Neural progenitor cell (in vitro differentiated cells): Measurements from ENCODE around the gene DTNB. TPM values are rescaled to one million over a fixed set of nuclear protein-coding genes. Genes with fewer than 3 reads are reported as not detected.

Experiments used
- DNase-seq: peaks from one replicate; pipeline ENCODE4 v3.0.0-alpha.2; 2016; ENCODE audit warnings: low spot score
- H2AFZ ChIP-seq: fragments of 200-600 bp; sonication (generic); replicated peaks from 2 replicates; pipeline ENCODE4 v1.6.1; 2016; ENCODE audit warnings: antibody characterized with exemption
- H3F3A ChIP-seq: fragments of 200-600 bp; sonication (generic); 2 replicates; pipeline ENCODE4 v1.6.1; 2016; ENCODE audit warnings: antibody characterized with exemption, low read depth
- H3K27ac ChIP-seq: fragments of 200-600 bp; sonication (generic); 2 replicates; pipeline ENCODE4 v1.5.1; 2016; ENCODE audit warnings: mild to moderate bottlenecking
- H3K27me3 ChIP-seq: fragments of 200-600 bp; sonication (generic); 2 replicates; pipeline ENCODE4 v1.6.1; 2016; ENCODE audit warnings: mild to moderate bottlenecking, moderate library complexity
- H3K36me3 ChIP-seq: fragments of 200-600 bp; sonication (generic); 2 replicates; pipeline ENCODE4 v1.5.1; 2016
- H3K4me1 ChIP-seq: fragments of 200-600 bp; sonication (generic); 2 replicates; pipeline ENCODE4 v1.6.1; 2016; ENCODE audit warnings: mixed run types
- H3K4me2 ChIP-seq: fragments of 200-600 bp; sonication (generic); 2 replicates; pipeline ENCODE4 v1.6.1; 2016
- H3K4me3 ChIP-seq: fragments of 200-600 bp; sonication (generic); 2 replicates; pipeline ENCODE4 v1.5.1; 2016
- H3K79me2 ChIP-seq: fragments of 200-600 bp; sonication (generic); 2 replicates; pipeline ENCODE4 v1.6.1; 2016; ENCODE audit warnings: low read depth
- H3K9ac ChIP-seq: fragments of 200-600 bp; sonication (generic); 2 replicates; pipeline ENCODE4 v1.6.1; 2016
- H3K9me3 ChIP-seq: fragments of 200-600 bp; sonication (generic); 2 replicates; pipeline ENCODE4 v1.5.1; 2016; ENCODE audit warnings: low read depth
- H4K20me1 ChIP-seq: fragments of 200-600 bp; sonication (generic); 2 replicates; pipeline ENCODE4 v1.6.1; 2016; ENCODE audit warnings: low read depth
- H3K27ac Mint-ChIP-seq: 3 replicates; pipeline ENCODE4 v1.8.0; 2021; ENCODE audit warnings: mixed read lengths
- H3K27me3 Mint-ChIP-seq: 2 replicates; pipeline ENCODE4 v1.8.0; 2022; ENCODE audit warnings: low read depth, mild to moderate bottlenecking, inconsistent platforms, moderate library complexity, mixed read lengths; ENCODE audit not compliant: insufficient read depth
- H3K36me3 Mint-ChIP-seq: 3 replicates; pipeline ENCODE4 v1.8.0; 2021; ENCODE audit warnings: mixed read lengths
- H3K4me1 Mint-ChIP-seq: 3 replicates; pipeline ENCODE4 v1.8.0; 2021; ENCODE audit warnings: mixed read lengths
- H3K4me3 Mint-ChIP-seq: 3 replicates; pipeline ENCODE4 v1.8.0; 2021; ENCODE audit warnings: mild to moderate bottlenecking, moderate library complexity, mixed read lengths
- H3K9me3 Mint-ChIP-seq: 3 replicates; pipeline ENCODE4 v1.8.0; 2020; ENCODE audit warnings: mixed read lengths
- EZH2 ChIP-seq: fragments of 200-600 bp; sonication (generic); IDR thresholded peaks from 2 replicates; pipeline ENCODE4 v1.6.1; 2017; ENCODE audit warnings: antibody characterized with exemption, mild to moderate bottlenecking, moderate library complexity
- EZH2phosphoT487 ChIP-seq: fragments of 200-600 bp; sonication (generic); IDR thresholded peaks from 2 replicates; pipeline ENCODE4 v1.6.1; 2017; ENCODE audit warnings: antibody characterized with exemption
- total RNA-seq: library from RNA; depleted of rRNA; stranded (reverse); fragments of >200 nt; gene quantifications from 2 replicates; pipeline ENCODE4 v1.2.3, GENCODE V29; 2015; ENCODE audit warnings: low replicate concordance
- TF ChIP-seq, protein P1 (sequence below): fragments of 200-600 bp; sonication (generic); IDR thresholded peaks from 2 replicates; pipeline ENCODE4 v1.5.1; 2017; ENCODE audit warnings: antibody characterized with exemption, mild to moderate bottlenecking

Gene DTNB
- total RNA-seq, 1 donor from 2014 or later: 27.1 TPM

DNA sequence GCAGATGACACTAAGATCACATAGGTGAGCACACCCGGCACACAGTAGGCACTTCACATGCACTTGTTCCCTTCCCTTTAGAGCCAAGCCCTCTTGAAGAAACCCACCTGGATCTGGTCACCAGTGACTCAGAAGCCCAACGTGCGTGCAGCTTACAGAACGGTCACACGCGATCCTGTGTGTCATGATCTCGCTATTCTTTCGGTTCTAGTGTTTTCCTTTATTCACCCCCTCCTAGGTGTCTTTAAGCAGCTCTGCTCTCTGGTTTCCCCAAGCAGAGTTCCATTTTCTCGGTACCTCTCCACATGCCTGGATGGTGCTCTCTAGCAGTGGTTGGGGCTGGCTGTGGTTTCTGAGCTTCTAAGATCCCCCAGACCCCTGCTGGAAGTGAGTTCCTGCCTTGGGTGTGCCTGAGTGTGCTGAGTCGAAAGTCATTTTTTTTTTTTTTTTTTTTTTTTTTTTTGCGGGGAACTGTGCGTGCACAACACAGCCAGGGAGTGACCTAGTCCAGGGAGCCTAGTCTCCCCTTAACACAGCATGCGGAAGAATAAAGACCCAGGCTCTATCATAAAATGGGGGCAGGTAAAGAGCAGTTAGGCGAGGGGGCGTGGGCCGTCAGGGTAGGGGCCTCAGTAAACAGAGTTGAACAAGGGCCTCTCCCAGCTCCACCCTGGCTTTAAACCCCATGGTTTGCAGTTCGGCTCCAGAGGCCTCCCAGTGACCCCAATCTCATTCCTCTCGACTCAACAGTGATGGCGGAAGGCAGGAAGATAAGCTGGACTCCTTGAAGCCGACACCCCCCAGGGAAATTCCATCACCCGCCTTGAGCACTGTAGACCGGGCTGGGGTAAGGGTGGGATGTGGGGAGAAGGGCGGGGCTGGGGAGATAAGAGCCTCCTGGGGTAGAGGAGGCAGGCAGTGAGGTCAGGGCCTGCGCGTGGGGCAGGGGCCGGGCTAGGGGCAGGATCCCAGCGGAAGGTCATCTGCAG is 301.8 kb downstream of the DTNB start:
- peaks cover 5% of the 10 kb centered on the region for H3K27me3 Mint-ChIP-seq
- no peak for TF ChIP-seq EZH2
- TF ChIP-seq, protein P1, sequence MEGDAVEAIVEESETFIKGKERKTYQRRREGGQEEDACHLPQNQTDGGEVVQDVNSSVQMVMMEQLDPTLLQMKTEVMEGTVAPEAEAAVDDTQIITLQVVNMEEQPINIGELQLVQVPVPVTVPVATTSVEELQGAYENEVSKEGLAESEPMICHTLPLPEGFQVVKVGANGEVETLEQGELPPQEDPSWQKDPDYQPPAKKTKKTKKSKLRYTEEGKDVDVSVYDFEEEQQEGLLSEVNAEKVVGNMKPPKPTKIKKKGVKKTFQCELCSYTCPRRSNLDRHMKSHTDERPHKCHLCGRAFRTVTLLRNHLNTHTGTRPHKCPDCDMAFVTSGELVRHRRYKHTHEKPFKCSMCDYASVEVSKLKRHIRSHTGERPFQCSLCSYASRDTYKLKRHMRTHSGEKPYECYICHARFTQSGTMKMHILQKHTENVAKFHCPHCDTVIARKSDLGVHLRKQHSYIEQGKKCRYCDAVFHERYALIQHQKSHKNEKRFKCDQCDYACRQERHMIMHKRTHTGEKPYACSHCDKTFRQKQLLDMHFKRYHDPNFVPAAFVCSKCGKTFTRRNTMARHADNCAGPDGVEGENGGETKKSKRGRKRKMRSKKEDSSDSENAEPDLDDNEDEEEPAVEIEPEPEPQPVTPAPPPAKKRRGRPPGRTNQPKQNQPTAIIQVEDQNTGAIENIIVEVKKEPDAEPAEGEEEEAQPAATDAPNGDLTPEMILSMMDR: no peak
- TF ChIP-seq EZH2phosphoT487: no peak
- DNase-seq: no peak
- Histone ChIP-seq H3K4me2 (peak overlapping the region; percentile 28), H3K79me2 (no peaks in the 10 kb centered on the region), H3K9me3 (no peaks in the 10 kb centered on the region), H3K9ac (no peak overlapping the region), H4K20me1 (no peaks in the 10 kb centered on the region), H3F3A (peaks cover 21% of the 10 kb centered on the region), H3K36me3 (no peaks in the 10 kb centered on the region), H3K27ac (peak overlapping the region; percentile 64), H3K4me3 (no peak overlapping the region), H2AFZ (no peak overlapping the region), H3K27me3 (peaks cover 4% of the 10 kb centered on the region), H3K4me1 (peaks cover 36% of the 10 kb centered on the region)
- peaks cover 39% of the 10 kb centered on the region for H3K4me1 Mint-ChIP-seq
- H3K27ac Mint-ChIP-seq: no peak overlapping the region
- peaks cover 1% of the 10 kb centered on the region for H3K36me3 Mint-ChIP-seq
- H3K9me3 Mint-ChIP-seq: no peaks in the 10 kb centered on the region
- H3K4me3 Mint-ChIP-seq: no peak overlapping the region

DNA sequence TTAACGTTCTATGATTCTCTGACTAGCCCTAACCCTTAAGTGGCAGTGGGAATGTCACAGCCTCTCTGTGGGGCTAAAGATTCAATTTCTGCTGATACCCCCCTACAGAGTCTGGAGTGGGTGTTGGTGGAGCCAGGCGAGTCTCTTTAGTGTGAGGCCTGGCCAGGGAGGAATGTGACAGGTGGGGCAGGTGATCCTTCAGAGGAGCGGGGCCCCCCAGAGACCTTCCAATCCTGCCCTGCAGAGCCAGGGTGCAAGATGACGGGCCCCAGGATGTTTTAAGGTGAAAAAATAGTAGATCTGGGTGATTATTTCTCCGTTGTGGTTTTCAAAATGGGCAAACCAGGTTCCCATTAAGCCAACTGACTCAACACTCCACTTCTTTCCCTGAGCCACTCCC is 303.5 kb downstream of the DTNB start:
- H3K4me3 Mint-ChIP-seq: no peak overlapping the region
- H3K36me3 ChIP-seq: no peaks in the 10 kb centered on the region
- peaks cover 1% of the 10 kb centered on the region for H3K36me3 Mint-ChIP-seq
- peaks cover 8% of the 10 kb centered on the region for H3K27me3 ChIP-seq
- no peak for DNase-seq
- no peak overlapping the region for H3K27ac Mint-ChIP-seq
- H3K4me3 ChIP-seq: no peak overlapping the region
- no peak overlapping the region for H3K27ac ChIP-seq
- peaks cover 27% of the 10 kb centered on the region for H3K4me1 Mint-ChIP-seq
- no peak overlapping the region for H2AFZ ChIP-seq
- H3K79me2 ChIP-seq: no peaks in the 10 kb centered on the region
- no peak overlapping the region for H3K4me2 ChIP-seq
- H3K27me3 Mint-ChIP-seq: peaks cover 6% of the 10 kb centered on the region
- H3K9me3 Mint-ChIP-seq: no peaks in the 10 kb centered on the region
- no peaks in the 10 kb centered on the region for H4K20me1 ChIP-seq
- no peaks in the 10 kb centered on the region for H3K9me3 ChIP-seq
- TF ChIP-seq EZH2: no peak
- TF ChIP-seq, protein P1: no peak
- no peak for TF ChIP-seq EZH2phosphoT487
- no peak overlapping the region for H3K9ac ChIP-seq
- H3F3A ChIP-seq: peaks cover 21% of the 10 kb centered on the region
- H3K4me1 ChIP-seq: peaks cover 36% of the 10 kb centered on the region

- Histone ChIP-seq H3K9ac (no peak overlapping the region), H3K79me2 (no peaks in the 10 kb centered on the region)
Observed at GRCh38 chr2:25369439-25369838, 303.9 kb downstream of the DTNB start.

More at GRCh38 chr2:25369439-25369838, 303.9 kb downstream of the DTNB start:
- Histone ChIP-seq H3K27ac (no peak overlapping the region), H3F3A (peaks cover 21% of the 10 kb centered on the region), H3K4me3 (no peak overlapping the region), H3K9me3 (no peaks in the 10 kb centered on the region), H4K20me1 (no peaks in the 10 kb centered on the region), H3K36me3 (no peaks in the 10 kb centered on the region), H3K4me2 (no peak overlapping the region), H2AFZ (no peak overlapping the region), H3K4me1 (peaks cover 36% of the 10 kb centered on the region), H3K27me3 (peaks cover 12% of the 10 kb centered on the region)
- Mint-ChIP-seq H3K4me3 (no peak overlapping the region), H3K36me3 (peaks cover 1% of the 10 kb centered on the region), H3K27me3 (peaks cover 6% of the 10 kb centered on the region), H3K9me3 (no peaks in the 10 kb centered on the region), H3K4me1 (peaks cover 27% of the 10 kb centered on the region), H3K27ac (no peak overlapping the region)
- no peak for DNase-seq
- TF ChIP-seq EZH2phosphoT487 (no peak), EZH2 (no peak)
- TF ChIP-seq, protein P1: no peak
